ENCODE results near the gene TRIM45.
A peak's percentile ranks its signal among the peaks of the same experiment; 100 is the strongest.
"Not testable (repeated sequence)": the region's sequence is repeated elsewhere in the genome, so short reads cannot be mapped to it uniquely, and the experiment has no call there.

TRIM45 gene

GRCh38 chr1:117121589-117122329 lies at the start of gene TRIM45:
TRIM45 (minus strand) TSS chr1:117121749; CDS start chr1:117121201, 548 bp downstream.
- DNase-seq (ENCODE audit: low read depth): peak; percentile 44

- no peak for DNase-seq (ENCODE audit: low read depth)
These were observed 48.5 kb upstream of the TRIM45 start for GRCh38 chr1:117169871-117170596.

- no peak for DNase-seq (ENCODE audit: low read depth)
These were observed 45.9 kb upstream of the TRIM45 start for GRCh38 chr1:117167402-117167801.

- DNase-seq (ENCODE audit: low read depth): no peak
These were observed 44.5 kb upstream of the TRIM45 start for GRCh38 chr1:117166076-117166475.

GRCh38 chr1:117164209-117164608 lies 42.7 kb upstream of the TRIM45 start:
- DNase-seq (ENCODE audit: low read depth): no peak

GRCh38 chr1:117162816-117163215 lies 41.3 kb upstream of the TRIM45 start:
- no peak for DNase-seq (ENCODE audit: low read depth)

- no peak for DNase-seq (ENCODE audit: low read depth)
These were observed 40.3 kb upstream of the TRIM45 start for GRCh38 chr1:117161887-117162286.

GRCh38 chr1:117151305-117151704 lies 29.8 kb upstream of the TRIM45 start:
- not testable (repeated sequence) for DNase-seq (ENCODE audit: low read depth)

- DNase-seq (ENCODE audit: low read depth): no peak
These were observed 28.8 kb upstream of the TRIM45 start for GRCh38 chr1:117150316-117150715.

GRCh38 chr1:117147856-117148588 lies 26.5 kb upstream of the TRIM45 start:
- no peak for DNase-seq (ENCODE audit: low read depth)

GRCh38 chr1:117147341-117147831 lies 25.8 kb upstream of the TRIM45 start:
- DNase-seq (ENCODE audit: low read depth): no peak

- no peak for DNase-seq (ENCODE audit: low read depth)
These were observed 25.2 kb upstream of the TRIM45 start for GRCh38 chr1:117146575-117147340.

GRCh38 chr1:117146072-117146471 lies 24.5 kb upstream of the TRIM45 start:
- no peak for DNase-seq (ENCODE audit: low read depth)

- no peak for DNase-seq (ENCODE audit: low read depth)
These were observed 22.3 kb upstream of the TRIM45 start for GRCh38 chr1:117143871-117144270.

GRCh38 chr1:117143172-117143571 lies 21.6 kb upstream of the TRIM45 start:
- DNase-seq (ENCODE audit: low read depth): no peak

- DNase-seq (ENCODE audit: low read depth): no peak
These were observed 20.7 kb upstream of the TRIM45 start for GRCh38 chr1:117142200-117142599.

GRCh38 chr1:117138561-117138960 lies 17.0 kb upstream of the TRIM45 start:
- DNase-seq (ENCODE audit: low read depth): no peak

- no peak for DNase-seq (ENCODE audit: low read depth)
These were observed 16.6 kb upstream of the TRIM45 start for GRCh38 chr1:117138106-117138505.

GRCh38 chr1:117137281-117137855 lies 15.8 kb upstream of the TRIM45 start:
- DNase-seq (ENCODE audit: low read depth): no peak

GRCh38 chr1:117136749-117137148 lies 15.2 kb upstream of the TRIM45 start:
- DNase-seq (ENCODE audit: low read depth): no peak

GRCh38 chr1:117135329-117135728 lies 13.8 kb upstream of the TRIM45 start:
- DNase-seq (ENCODE audit: low read depth): no peak

All from stimulated activated CD8-positive, alpha-beta memory T cell treated with anti-CD3 and anti-CD28 coated beads, Interleukin-15, amount 100 ng/mL, for 24 hours (primary cell).